ENCODE data around the gene NDUFA3.

DNA sequence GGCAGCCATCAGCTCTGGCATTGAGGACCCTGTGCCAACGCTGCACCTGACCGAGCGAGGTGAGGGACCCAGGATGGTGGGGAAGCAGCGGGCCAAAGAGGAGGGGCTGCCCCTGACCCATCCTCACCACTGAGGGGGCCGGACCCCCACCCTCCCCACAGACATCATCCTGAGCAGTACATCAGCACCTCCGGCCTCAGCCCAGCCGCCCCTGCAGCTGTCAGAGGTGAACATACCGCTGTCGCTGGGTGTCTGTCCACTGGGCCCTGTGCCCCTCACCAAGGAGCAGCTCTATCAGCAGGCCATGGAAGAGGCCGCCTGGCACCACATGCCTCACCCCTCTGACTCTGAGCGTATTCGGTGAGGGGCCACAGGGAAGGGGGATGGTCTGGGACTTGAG lies 49.6 kb downstream of the NDUFA3 start:
- TF ChIP-seq, protein P1, sequence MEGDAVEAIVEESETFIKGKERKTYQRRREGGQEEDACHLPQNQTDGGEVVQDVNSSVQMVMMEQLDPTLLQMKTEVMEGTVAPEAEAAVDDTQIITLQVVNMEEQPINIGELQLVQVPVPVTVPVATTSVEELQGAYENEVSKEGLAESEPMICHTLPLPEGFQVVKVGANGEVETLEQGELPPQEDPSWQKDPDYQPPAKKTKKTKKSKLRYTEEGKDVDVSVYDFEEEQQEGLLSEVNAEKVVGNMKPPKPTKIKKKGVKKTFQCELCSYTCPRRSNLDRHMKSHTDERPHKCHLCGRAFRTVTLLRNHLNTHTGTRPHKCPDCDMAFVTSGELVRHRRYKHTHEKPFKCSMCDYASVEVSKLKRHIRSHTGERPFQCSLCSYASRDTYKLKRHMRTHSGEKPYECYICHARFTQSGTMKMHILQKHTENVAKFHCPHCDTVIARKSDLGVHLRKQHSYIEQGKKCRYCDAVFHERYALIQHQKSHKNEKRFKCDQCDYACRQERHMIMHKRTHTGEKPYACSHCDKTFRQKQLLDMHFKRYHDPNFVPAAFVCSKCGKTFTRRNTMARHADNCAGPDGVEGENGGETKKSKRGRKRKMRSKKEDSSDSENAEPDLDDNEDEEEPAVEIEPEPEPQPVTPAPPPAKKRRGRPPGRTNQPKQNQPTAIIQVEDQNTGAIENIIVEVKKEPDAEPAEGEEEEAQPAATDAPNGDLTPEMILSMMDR (conservative IDR thresholded peaks at IDR 0.05; ENCODE audit: low read depth, low read length), result no peak
- no peak for TF ChIP-seq EZH2 (IDR thresholded peaks at IDR 0.05; ENCODE audit: borderline replicate concordance, low read depth, low read length, poor library complexity, severe bottlenecking)
